Mucosa of rectum (tissue), 2 donors: ENCODE data around the gene PTPRD.
"Not testable (repeated sequence)": the region's sequence is repeated elsewhere in the genome, so short reads cannot be mapped to it uniquely, and the experiment has no call there.

Experiments
- H3K27ac ChIP-seq, 2 donors: one replicate each; pipeline ENCODE4 v1.7.0; 2013; ENCODE audit warnings: inconsistent platforms in 2 of 2, low read depth in 2 of 2, low read length in 2 of 2
- H3K27me3 ChIP-seq, 2 donors: one replicate each; pipeline ENCODE4 v1.7.0; 2013; ENCODE audit warnings: low read length in 2 of 2; ENCODE audit not compliant: control insufficient read depth in 2 of 2, insufficient read depth in 2 of 2
- H3K36me3 ChIP-seq, 2 donors: one replicate each; pipeline ENCODE4 v1.7.0; 2013; ENCODE audit warnings: low read length in 2 of 2; ENCODE audit not compliant: control insufficient read depth in 2 of 2, insufficient read depth in 2 of 2
- H3K4me1 ChIP-seq, 2 donors: one replicate each; pipeline ENCODE4 v1.7.0; 2013; ENCODE audit warnings: low read length in 2 of 2, mild to moderate bottlenecking in 1 of 2; ENCODE audit not compliant: control insufficient read depth in 2 of 2, insufficient read depth in 2 of 2
- H3K4me3 ChIP-seq, 2 donors: one replicate each; pipeline ENCODE4 v1.7.0; 2013; ENCODE audit warnings: low read length in 2 of 2
- H3K9ac ChIP-seq, 2 donors: one replicate each; pipeline ENCODE4 v1.7.0; 2013; ENCODE audit warnings: low read length in 2 of 2, low read depth in 1 of 2, mild to moderate bottlenecking in 1 of 2
- H3K9me3 ChIP-seq, 2 donors: one replicate each; pipeline ENCODE4 v1.7.0; 2013; ENCODE audit warnings: low read length in 2 of 2; ENCODE audit not compliant: control insufficient read depth in 2 of 2
- donor health status: healthy.
- donor health status: Normal muscosa, but diverticular disease.

Gene PTPRD

GRCh38 chr9:8705861-8706260 is 1906.9 kb downstream of the PTPRD start:
- Histone ChIP-seq H3K27me3 (no peaks in the 10 kb centered on the region), H3K9me3 (no peaks in the 10 kb centered on the region), H3K4me1 (peaks cover 0 to 4% of the 10 kb centered on the region in 2 donors), H3K4me3 (no peak overlapping the region), H3K27ac (no peak overlapping the region), H3K36me3 (no peaks in the 10 kb centered on the region), H3K9ac (no peak overlapping the region)

GRCh38 chr9:8703904-8704303 is 1908.9 kb downstream of the PTPRD start:
- no peak overlapping the region for H3K27ac ChIP-seq
- H3K4me1 ChIP-seq: peaks cover 0 to 4% of the 10 kb centered on the region in 2 donors
- H3K27me3 ChIP-seq: no peaks in the 10 kb centered on the region
- H3K9ac ChIP-seq: no peak overlapping the region
- no peak overlapping the region for H3K4me3 ChIP-seq
- H3K9me3 ChIP-seq: no peaks in the 10 kb centered on the region
- H3K36me3 ChIP-seq: no peaks in the 10 kb centered on the region

GRCh38 chr9:8701904-8702303 is 1910.9 kb downstream of the PTPRD start:
- Histone ChIP-seq H3K27ac (no peak overlapping the region), H3K9me3 (no peaks in the 10 kb centered on the region), H3K36me3 (no peaks in the 10 kb centered on the region), H3K9ac (no peak overlapping the region), H3K27me3 (no peaks in the 10 kb centered on the region), H3K4me1 (peaks cover 0 to 4% of the 10 kb centered on the region in 2 donors), H3K4me3 (no peak overlapping the region)

GRCh38 chr9:8697565-8697964 is 1915.2 kb downstream of the PTPRD start:
- H3K9ac ChIP-seq, H3K9me3 ChIP-seq, H3K27me3 ChIP-seq, H3K36me3 ChIP-seq, H3K4me1 ChIP-seq, H3K4me3 ChIP-seq, H3K27ac ChIP-seq: not testable (repeated sequence)

- no peaks in the 10 kb centered on the region for H3K9me3 ChIP-seq
- no peaks in the 10 kb centered on the region for H3K4me1 ChIP-seq
- H3K36me3 ChIP-seq: no peaks in the 10 kb centered on the region
- H3K9ac ChIP-seq: no peak overlapping the region
- H3K27ac ChIP-seq: no peak overlapping the region
- no peaks in the 10 kb centered on the region for H3K27me3 ChIP-seq
- no peak overlapping the region for H3K4me3 ChIP-seq
Observed at GRCh38 chr9:8696516-8696915, 1916.3 kb downstream of the PTPRD start.

GRCh38 chr9:8694983-8695588 is 1917.7 kb downstream of the PTPRD start:
- H3K27ac ChIP-seq: no peak overlapping the region
- H3K27me3 ChIP-seq: no peaks in the 10 kb centered on the region
- H3K4me3 ChIP-seq: no peak overlapping the region
- H3K4me1 ChIP-seq: no peaks in the 10 kb centered on the region
- no peaks in the 10 kb centered on the region for H3K9me3 ChIP-seq
- H3K36me3 ChIP-seq: no peaks in the 10 kb centered on the region
- no peak overlapping the region for H3K9ac ChIP-seq

GRCh38 chr9:8693464-8693863 is 1919.3 kb downstream of the PTPRD start:
- Histone ChIP-seq H3K9me3 (peaks cover 0 to 3% of the 10 kb centered on the region in 2 donors), H3K4me3 (no peak overlapping the region), H3K27ac (no peak overlapping the region), H3K36me3 (no peaks in the 10 kb centered on the region), H3K4me1 (no peaks in the 10 kb centered on the region), H3K27me3 (no peaks in the 10 kb centered on the region), H3K9ac (no peak overlapping the region)

- no peak overlapping the region for H3K9ac ChIP-seq
- H3K36me3 ChIP-seq: no peaks in the 10 kb centered on the region
- peaks cover 0 to 3% of the 10 kb centered on the region in 2 donors for H3K9me3 ChIP-seq
- no peak overlapping the region for H3K27ac ChIP-seq
- H3K4me1 ChIP-seq: no peaks in the 10 kb centered on the region
- H3K27me3 ChIP-seq: no peaks in the 10 kb centered on the region
- no peak overlapping the region for H3K4me3 ChIP-seq
Observed at GRCh38 chr9:8686516-8686915, 1926.3 kb downstream of the PTPRD start.

- no peaks in the 10 kb centered on the region for H3K36me3 ChIP-seq
- no peak overlapping the region for H3K9ac ChIP-seq
- peaks cover 0 to 3% of the 10 kb centered on the region in 2 donors for H3K9me3 ChIP-seq
- no peaks in the 10 kb centered on the region for H3K27me3 ChIP-seq
- no peak overlapping the region for H3K4me3 ChIP-seq
- no peak overlapping the region for H3K27ac ChIP-seq
- H3K4me1 ChIP-seq: no peaks in the 10 kb centered on the region
Observed at GRCh38 chr9:8685825-8686224, 1927.0 kb downstream of the PTPRD start.

GRCh38 chr9:8684978-8685708 is 1927.7 kb downstream of the PTPRD start:
- H3K9me3 ChIP-seq: peaks cover 0 to 3% of the 10 kb centered on the region in 2 donors
- no peaks in the 10 kb centered on the region for H3K27me3 ChIP-seq
- no peak overlapping the region for H3K27ac ChIP-seq
- no peak overlapping the region for H3K9ac ChIP-seq
- H3K36me3 ChIP-seq: no peaks in the 10 kb centered on the region
- H3K4me3 ChIP-seq: no peak overlapping the region
- H3K4me1 ChIP-seq: no peaks in the 10 kb centered on the region
